ENCODE results near the gene LCN9. TPM values are rescaled to one million over a fixed set of nuclear protein-coding genes. Genes with fewer than 3 reads are reported as not detected.

LCN9 gene
- total RNA-seq, 1 experiment from 2014 or later = 2.6 TPM

- Mint-ChIP-seq H3K9me3 (peaks cover 35% of the 10 kb centered on the region), H3K27ac (no peak overlapping the region), H3K36me3 (peaks cover 47% of the 10 kb centered on the region), H3K27me3 (ENCODE audit: low read depth) (no peaks in the 10 kb centered on the region; the same call in 1 of the 2 replicates), H3K4me3 (no peak overlapping the region), H3K4me1 (peaks cover 6% of the 10 kb centered on the region)
- ChIA-PET CTCF (interaction anchor here (1.5 kb wide), 1 partner anchor 14 kb away, joined by 4 read pairs; no protein-coding TSS in a partner anchor), POLR2A (no interaction called here)
- no peak for DNase-seq (ENCODE audit: low spot score)
- TF ChIP-seq CREM (CRISPR knock-in tag; IDR thresholded peaks at IDR 0.05) (no peak), FOXK1 (CRISPR knock-in tag; IDR thresholded peaks at IDR 0.05) (no peak), ZNF532 (CRISPR knock-in tag; IDR thresholded peaks at IDR 0.05; ENCODE audit: borderline replicate concordance) (no peak), RELA (CRISPR knock-in tag; IDR thresholded peaks at IDR 0.05; ENCODE audit: borderline replicate concordance) (no peak), ZBTB21 (CRISPR knock-in tag; IDR thresholded peaks at IDR 0.05; ENCODE audit: borderline replicate concordance) (no peak), ZNF671 (CRISPR knock-in tag; IDR thresholded peaks at IDR 0.05) (no peak), ZNF263 (CRISPR knock-in tag; IDR thresholded peaks at IDR 0.05; ENCODE audit: low read depth) (no peak), MYBL2 (CRISPR knock-in tag; IDR thresholded peaks at IDR 0.05) (no peak), E2F1 (CRISPR knock-in tag; IDR thresholded peaks at IDR 0.05) (no peak), ZNF396 (CRISPR knock-in tag; IDR thresholded peaks at IDR 0.05; ENCODE audit: borderline replicate concordance) (no peak), ZNF232 (CRISPR knock-in tag; IDR thresholded peaks at IDR 0.05) (no peak), JAZF1 (CRISPR knock-in tag; IDR thresholded peaks at IDR 0.05) (no peak), SOX15 (CRISPR knock-in tag; IDR thresholded peaks at IDR 0.05) (no peak), USF1 (CRISPR knock-in tag; IDR thresholded peaks at IDR 0.05) (no peak), ATF6 (CRISPR knock-in tag; IDR thresholded peaks at IDR 0.05) (no peak), ATF2 (CRISPR knock-in tag; IDR thresholded peaks at IDR 0.05; ENCODE audit: borderline replicate concordance, low read depth) (no peak), NFATC4 (CRISPR knock-in tag; IDR thresholded peaks at IDR 0.05) (no peak), AR (CRISPR knock-in tag; IDR thresholded peaks at IDR 0.05) (no peak), MXD4 (CRISPR knock-in tag; IDR thresholded peaks at IDR 0.05; ENCODE audit: borderline replicate concordance) (no peak)
- no peak for ATAC-seq
Measured at GRCh38 chr9:135657416-135657815, 5.7 kb upstream of the LCN9 start.

Measured in WTC11 (cell line).